Ishikawa (cell line): Measurements from ENCODE around the gene DNAH8.

Experiments
- CEBPB ChIP-seq: IDR thresholded peaks from 2 replicates; pipeline ENCODE4 v1.6.1; 2012
- CREB1 ChIP-seq: IDR thresholded peaks from 2 replicates; pipeline ENCODE4 v1.6.1; 2012; ENCODE audit warnings: low read depth
- EGR1 ChIP-seq: IDR thresholded peaks from 2 replicates; pipeline ENCODE4 v1.6.1; 2012
- EP300 ChIP-seq: IDR thresholded peaks from 2 replicates; pipeline ENCODE4 v1.6.1; 2012; ENCODE audit warnings: borderline replicate concordance
- FOXM1 ChIP-seq: IDR thresholded peaks from 2 replicates; pipeline ENCODE4 v1.6.1; 2012; ENCODE audit warnings: low read depth, borderline replicate concordance
- NFIC ChIP-seq: IDR thresholded peaks from 2 replicates; pipeline ENCODE4 v1.6.1; 2012
- RAD21 ChIP-seq: IDR thresholded peaks from 2 replicates; pipeline ENCODE4 v1.6.1; 2012; ENCODE audit warnings: low read depth
- REST ChIP-seq: IDR thresholded peaks from 2 replicates; pipeline ENCODE4 v1.6.1; 2012; ENCODE audit warnings: low read depth, mild to moderate bottlenecking
- TAF1 ChIP-seq: IDR thresholded peaks from 2 replicates; pipeline ENCODE4 v1.6.1; 2012; ENCODE audit warnings: low read depth, mild to moderate bottlenecking
- TCF12 ChIP-seq: IDR thresholded peaks from 2 replicates; pipeline ENCODE4 v1.6.1; 2012; ENCODE audit warnings: low read depth
- TEAD4 ChIP-seq: IDR thresholded peaks from 2 replicates; pipeline ENCODE4 v1.6.1; 2012
- YY1 ChIP-seq: IDR thresholded peaks from 2 replicates; pipeline ENCODE4 v1.6.1; 2012; ENCODE audit warnings: low read depth
- ZBTB7A ChIP-seq: IDR thresholded peaks from 2 replicates; pipeline ENCODE4 v1.6.1; 2012; ENCODE audit warnings: low read depth
- TF ChIP-seq, protein P1 (sequence below): IDR thresholded peaks from 2 replicates; pipeline ENCODE4 v1.6.1; 2012
- TF ChIP-seq, protein P2 (sequence below): IDR thresholded peaks from 2 replicates; pipeline ENCODE4 v1.6.1; 2012

DNAH8 gene

GRCh38 chr6:39050453-39051112 is 335.5 kb downstream of the DNAH8 start:
- TF ChIP-seq EP300 (no peak), CEBPB (no peak), CREB1 (no peak), TCF12 (no peak), FOXM1 (no peak), EGR1 (no peak), TAF1 (no peak), ZBTB7A (no peak), YY1 (no peak), NFIC (no peak)
- TF ChIP-seq, protein P1, sequence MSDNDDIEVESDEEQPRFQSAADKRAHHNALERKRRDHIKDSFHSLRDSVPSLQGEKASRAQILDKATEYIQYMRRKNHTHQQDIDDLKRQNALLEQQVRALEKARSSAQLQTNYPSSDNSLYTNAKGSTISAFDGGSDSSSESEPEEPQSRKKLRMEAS, result no peak

DNA sequence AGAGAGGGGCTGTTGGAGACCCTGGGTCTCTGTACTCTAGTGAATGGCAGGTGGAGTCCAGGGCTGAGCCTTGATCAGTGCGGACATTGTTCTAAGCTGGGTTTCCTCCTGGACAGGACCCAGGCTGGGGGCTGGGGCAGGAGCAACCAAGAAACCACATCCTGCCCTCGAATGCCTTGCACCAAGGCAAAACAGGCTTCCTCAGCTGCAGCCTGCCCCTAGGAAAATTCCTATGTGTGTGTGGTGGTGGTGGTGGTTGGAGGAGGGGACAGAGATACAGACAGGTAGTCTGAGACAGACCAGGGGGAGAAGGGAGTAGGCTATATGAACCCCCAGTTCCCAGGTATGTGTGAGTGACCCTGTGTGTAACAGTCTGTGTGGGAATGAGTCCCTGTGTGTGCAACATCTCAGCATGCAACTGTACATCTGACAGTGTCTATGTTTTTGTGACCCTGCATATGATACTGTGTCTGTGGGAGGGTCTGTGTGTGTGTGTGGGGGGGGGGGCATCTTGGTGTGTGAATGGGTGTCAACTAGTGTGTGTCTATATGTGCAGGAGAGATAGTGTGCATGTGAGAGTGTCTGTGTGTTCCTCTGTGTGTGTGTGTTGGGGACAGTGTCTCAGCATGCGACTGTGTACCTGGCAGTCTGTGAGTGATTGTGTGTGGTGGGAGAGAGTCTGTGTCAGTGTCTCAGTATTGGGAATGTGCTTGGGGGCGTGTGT is 336.4 kb downstream of the DNAH8 start:
- TF ChIP-seq, protein P2, sequence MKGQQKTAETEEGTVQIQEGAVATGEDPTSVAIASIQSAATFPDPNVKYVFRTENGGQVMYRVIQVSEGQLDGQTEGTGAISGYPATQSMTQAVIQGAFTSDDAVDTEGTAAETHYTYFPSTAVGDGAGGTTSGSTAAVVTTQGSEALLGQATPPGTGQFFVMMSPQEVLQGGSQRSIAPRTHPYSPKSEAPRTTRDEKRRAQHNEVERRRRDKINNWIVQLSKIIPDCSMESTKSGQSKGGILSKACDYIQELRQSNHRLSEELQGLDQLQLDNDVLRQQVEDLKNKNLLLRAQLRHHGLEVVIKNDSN, result no peak
- TF ChIP-seq REST (no peak), EGR1 (no peak), NFIC (no peak), TCF12 (no peak), YY1 (no peak), CEBPB (no peak)
- TF ChIP-seq, protein P1, result no peak

DNA sequence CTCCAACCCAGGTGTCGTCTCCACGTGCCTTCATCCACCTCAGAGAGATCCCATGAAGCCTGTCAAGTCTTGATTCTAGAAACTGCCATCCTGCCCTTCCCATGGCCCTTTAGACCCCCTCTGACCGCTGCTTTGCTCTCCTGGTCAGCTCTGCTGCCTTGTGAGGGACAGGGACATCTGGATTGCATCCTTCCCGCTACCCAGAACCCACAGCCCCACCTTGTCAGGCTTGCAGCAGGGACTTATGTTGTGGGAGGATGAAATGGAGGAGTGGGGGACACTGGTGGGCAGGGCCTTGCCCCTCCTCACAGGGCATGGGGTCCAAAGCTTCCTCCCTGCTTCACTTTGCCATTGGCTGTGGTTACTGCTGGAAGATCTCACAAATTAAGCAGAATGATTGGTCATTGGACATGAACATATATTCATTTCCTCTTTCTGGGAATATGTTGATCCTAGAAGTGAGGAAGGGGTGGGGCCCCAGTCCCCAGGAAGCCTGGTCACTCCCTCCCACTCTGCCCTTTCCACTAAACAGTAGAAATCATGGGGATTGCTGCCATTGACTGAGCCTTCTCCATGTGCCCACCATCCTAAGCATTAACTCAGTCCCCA is 338.0 kb downstream of the DNAH8 start:
- TF ChIP-seq TAF1, result no peak
- TF ChIP-seq RAD21, result no peak
- TF ChIP-seq, protein P2, result no peak
- no peak for TF ChIP-seq EP300
- TF ChIP-seq FOXM1, result no peak
- TF ChIP-seq EGR1, result no peak
- no peak for TF ChIP-seq REST
- no peak for TF ChIP-seq CREB1
- no peak for TF ChIP-seq YY1
- no peak for TF ChIP-seq CEBPB
- TF ChIP-seq TCF12, result no peak
- TF ChIP-seq, protein P1, result no peak
- TF ChIP-seq ZBTB7A, result no peak
- TF ChIP-seq TEAD4, result no peak
- TF ChIP-seq NFIC, result no peak

GRCh38 chr6:39053854-39054576 is 338.9 kb downstream of the DNAH8 start:
- TF ChIP-seq TCF12, result no peak
- no peak for TF ChIP-seq ZBTB7A

DNA sequence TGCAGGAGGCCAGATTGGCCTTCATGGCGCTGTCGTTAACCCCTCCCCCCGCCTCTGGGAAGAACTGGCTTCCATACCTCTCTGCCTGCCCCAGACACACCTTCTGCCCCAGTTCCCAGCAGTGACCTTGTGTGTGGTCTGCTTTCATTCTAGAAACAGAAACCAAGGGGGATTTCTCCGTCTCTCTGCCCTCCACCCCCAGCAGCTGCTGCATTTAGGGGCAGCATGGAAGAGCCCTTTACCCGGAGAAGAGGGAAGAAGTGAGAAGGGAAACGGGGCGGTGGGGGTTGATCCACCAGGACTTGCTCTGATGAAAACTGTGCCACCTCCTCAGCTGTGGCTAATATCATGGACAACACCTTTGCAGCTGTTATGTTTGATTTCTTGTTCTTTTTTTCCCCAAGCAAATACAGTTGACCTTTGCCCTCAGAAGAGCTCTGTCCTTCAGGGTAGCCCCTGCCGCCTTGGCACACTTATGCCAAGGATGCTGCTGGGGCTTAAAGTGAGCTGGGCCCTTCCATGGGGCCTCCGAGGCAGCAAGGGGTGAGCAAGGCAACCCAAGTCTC is 339.5 kb downstream of the DNAH8 start:
- TF ChIP-seq, protein P1, result no peak
- TF ChIP-seq EP300, result no peak
- no peak for TF ChIP-seq FOXM1
